Endothelial cell of umbilical vein (primary cell): Measurements from ENCODE around the gene IRF2BP1. TPM values are rescaled to one million over a fixed set of nuclear protein-coding genes. Genes with fewer than 3 reads are reported as not detected.
"Not testable (repeated sequence)": the region's sequence is repeated elsewhere in the genome, so short reads cannot be mapped to it uniquely, and the experiment has no call there.

Source experiments
- BruUV-seq: library from RNA; stranded (reverse); fragments of 400-500 nt; replicated peaks from 2 replicates; lab custom pipeline; 2021; lab: Mats Ljungman, UMichigan
- CTCF ChIA-PET: fragments of 300-600, 350-600 bp; sonication (Branson Sonifier 250); formaldehyde crosslinking; loops from one replicate; lab custom pipeline; 2021; ENCODE audit warnings: antibody characterized with exemption, inconsistent platforms; lab: Charles Lee
- POLR2A ChIA-PET: fragments of 300-600, 350-600 bp; sonication (Branson Sonifier 250); formaldehyde crosslinking; loops from one replicate; lab custom pipeline; 2021; ENCODE audit warnings: antibody characterized with exemption, inconsistent platforms; lab: Charles Lee
- DNase-seq: peaks from one replicate; pipeline ENCODE4 v3.0.0-alpha.2; 2011; ENCODE audit warnings: low read depth, low spot score
- FAIRE-seq: peaks from 2 replicates; lab custom pipeline; 2011; peaks lifted over from hg19 to GRCh38; lab: Jason Lieb, UNC
- H2AFZ ChIP-seq: 2 replicates; pipeline ENCODE4 v1.6.0; 2012; ENCODE audit warnings: low read depth, low read length, control low read depth, inconsistent platforms
- H3K27ac ChIP-seq: 2 replicates; pipeline ENCODE4 v1.5.1; 2011; ENCODE audit warnings: low read depth, mild to moderate bottlenecking, control low read depth, low read length, moderate library complexity; ENCODE audit not compliant: insufficient read depth
- H3K27me3 ChIP-seq, 2 experiments: 2 replicates each; pipeline versions ENCODE4 v1.6.0 to v1.6.1; 2011; ENCODE audit warnings: low read length in 2 of 2, mixed read lengths in 1 of 2; ENCODE audit not compliant: control insufficient read depth in 2 of 2, insufficient read depth in 2 of 2
- H3K36me3 ChIP-seq, 2 experiments: 2 replicates in 1 of 2; 3 replicates in 1 of 2; pipeline ENCODE4 v1.5.1; 2011; ENCODE audit warnings: low read length in 2 of 2, mild to moderate bottlenecking in 1 of 2, moderate library complexity in 1 of 2; ENCODE audit not compliant: control insufficient read depth in 2 of 2, insufficient read depth in 2 of 2; ENCODE audit errors: extremely low read depth in 1 of 2
- H3K4me1 ChIP-seq: 3 replicates; pipeline ENCODE4 v1.5.1; 2011; ENCODE audit warnings: mild to moderate bottlenecking, low read length; ENCODE audit not compliant: control insufficient read depth, insufficient read depth; ENCODE audit errors: extremely low read depth
- H3K4me2 ChIP-seq: 2 replicates; pipeline ENCODE4 v1.6.1; 2011; ENCODE audit warnings: low read length, control low read depth, mixed read lengths; ENCODE audit not compliant: insufficient read depth
- H3K4me3 ChIP-seq, 3 experiments: fragments of 200-600 bp in 1 of 3; sonication (generic), shearing (Covaris generic) in 1 of 3; replicated peaks in 1 of 3; 2 replicates each; pipeline ENCODE4 v1.5.1; 2011 to 2016; ENCODE audit warnings: control low read depth in 3 of 3, low read length in 3 of 3, mild to moderate bottlenecking in 2 of 3, inconsistent platforms in 1 of 3, low read depth in 1 of 3, moderate library complexity in 1 of 3; ENCODE audit not compliant: insufficient read depth in 1 of 3
- H3K79me2 ChIP-seq: 2 replicates; pipeline ENCODE4 v1.6.0; 2012; ENCODE audit warnings: low read length, inconsistent platforms; ENCODE audit not compliant: control insufficient read depth, insufficient read depth
- H3K9ac ChIP-seq: replicated peaks from 2 replicates; pipeline ENCODE3; 2011; ENCODE audit warnings: low read length, control low read depth; ENCODE audit not compliant: insufficient read depth; ENCODE audit errors: extremely low read depth
- H3K9me1 ChIP-seq: replicated peaks from 3 replicates; pipeline ENCODE4 v1.6.0; 2011; ENCODE audit warnings: mild to moderate bottlenecking, low read length; ENCODE audit not compliant: control insufficient read depth, insufficient read depth; ENCODE audit errors: extremely low read depth
- H3K9me3 ChIP-seq: replicated peaks from 2 replicates; pipeline ENCODE4 v1.5.1; 2012; ENCODE audit warnings: low read length, inconsistent platforms; ENCODE audit not compliant: control insufficient read depth, insufficient read depth
- H4K20me1 ChIP-seq: replicated peaks from 2 replicates; pipeline ENCODE3; 2011; ENCODE audit warnings: mild to moderate bottlenecking, low read length; ENCODE audit not compliant: control insufficient read depth, insufficient read depth; ENCODE audit errors: extremely low read depth
- EZH2 ChIP-seq: IDR thresholded peaks from 2 replicates; pipeline ENCODE4 v1.6.1; 2012; ENCODE audit warnings: borderline replicate concordance, low read depth, mild to moderate bottlenecking, moderate library complexity, low read length, inconsistent platforms; ENCODE audit not compliant: severe bottlenecking
- FOS ChIP-seq: IDR thresholded peaks from 2 replicates; pipeline ENCODE4 v1.6.1; 2011; ENCODE audit warnings: mild to moderate bottlenecking, low read length, moderate library complexity, borderline replicate concordance; ENCODE audit not compliant: insufficient read depth
- dilution Hi-C: fragments of 300-500 bp; cut with MboI; formaldehyde crosslinking; loops from one replicate; pipeline ENCODE4 v1.15.0; 2019; ENCODE audit warnings: low sequenced_read_pairs; ENCODE audit not compliant: extremely low pct_ligation_motif_present
- intact Hi-C: fragments of 100-400 bp; cut with micrococcal nuclease; formaldehyde crosslinking; loops from one replicate; pipeline ENCODE4 v1.10.0; 2022
- polyA plus RNA-seq, 4 experiments: library from polyadenylated mRNA; depleted of rRNA in 3 of 4; stranded (reverse) in 3 of 4; unstranded in 1 of 4; fragments of >200 nt; gene quantifications; 2 replicates each; pipeline versions ENCODE4 v1.2.1 to v1.2.3, GENCODE V29; 2011 to 2012; ENCODE audit warnings: missing spikeins in 1 of 4
- total RNA-seq: library from RNA; stranded (reverse); gene quantifications from 2 replicates; pipeline ENCODE4 v1.2.3, GENCODE V29; 2021

Gene IRF2BP1
- total and polyA plus RNA-seq, 2 donors (not counting 3 experiments of a cell fraction or from before 2014, with no cell fraction given), result 12.3 to 17.5 TPM

DNA sequence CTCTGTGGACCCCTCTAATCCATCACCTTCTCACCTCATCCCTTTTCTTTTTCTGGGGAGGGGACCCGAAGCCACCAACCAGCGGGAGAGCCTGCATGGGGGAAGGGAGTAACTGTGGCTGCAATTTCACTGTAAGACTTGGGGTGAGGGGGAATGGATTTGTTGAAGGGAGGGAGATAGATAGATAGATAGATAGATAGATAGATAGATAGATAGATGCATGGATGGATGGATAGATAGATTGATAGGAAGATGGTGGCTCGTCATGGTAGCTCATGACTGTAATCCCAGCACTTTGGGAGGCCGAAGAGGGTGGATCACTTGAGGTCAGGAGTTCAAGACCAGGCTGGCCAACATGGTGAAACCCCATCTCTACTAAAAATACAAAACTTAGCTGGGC is 18.7 kb downstream of the IRF2BP1 start:
- BruUV-seq, H3K4me1 ChIP-seq, intact Hi-C loops, FAIRE-seq, dilution Hi-C loops, H3K79me2 ChIP-seq, H3K9me1 ChIP-seq, H3K9me3 ChIP-seq, H3K4me2 ChIP-seq, H3K36me3 ChIP-seq, H2AFZ ChIP-seq, H3K9ac ChIP-seq, H4K20me1 ChIP-seq, H3K4me3 ChIP-seq, H3K27ac ChIP-seq, DNase-seq, POLR2A ChIA-PET: not testable (repeated sequence)
- H3K27me3 ChIP-seq, result peaks cover 22 to 23% of the 10 kb centered on the region in 2 experiments
- CTCF ChIA-PET, result interaction anchor here (1.4 to 1.5 kb wide), 2 partner anchors 12 to 50 kb away, joined by 3 to 5 read pairs; no protein-coding TSS in a partner anchor

DNA sequence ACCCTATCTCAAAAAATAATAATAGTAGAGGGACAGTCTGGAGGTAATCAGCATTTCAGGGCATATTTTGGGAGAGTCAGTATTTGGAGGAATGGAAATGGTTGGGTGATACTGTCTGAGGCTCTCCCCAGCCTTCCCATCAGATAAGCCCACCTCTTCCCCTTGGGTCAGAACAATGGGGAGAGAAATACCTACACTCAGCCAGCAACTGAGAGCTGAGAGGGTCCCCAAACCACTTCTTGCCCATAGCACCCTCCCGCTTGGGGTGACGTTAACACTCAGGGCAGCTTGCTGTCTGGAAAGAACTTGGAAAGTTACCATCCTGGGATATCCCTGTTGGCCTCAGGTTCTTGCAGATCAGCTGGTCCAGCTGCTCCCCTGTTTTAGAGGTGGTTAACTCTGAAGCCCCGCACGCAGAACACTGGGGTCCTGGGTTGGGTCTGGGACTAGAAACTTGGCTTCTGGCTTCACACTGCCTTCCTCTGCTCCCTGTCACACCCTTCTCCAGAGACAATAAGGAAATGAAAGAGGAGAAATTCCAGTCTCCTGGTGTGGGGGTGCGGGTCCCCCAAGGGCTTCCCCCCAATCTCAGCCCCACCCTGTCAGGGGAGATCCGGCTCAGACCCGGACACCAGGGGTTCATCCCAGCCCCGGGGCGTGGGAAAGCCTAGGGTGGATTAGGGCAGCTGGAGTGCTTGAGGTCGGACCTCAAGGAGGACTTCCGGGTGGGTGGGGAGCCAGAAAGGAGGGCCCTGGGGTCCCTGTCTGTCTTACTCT is 19.4 kb downstream of the IRF2BP1 start:
- TF ChIP-seq FOS (no peak), EZH2 (peak; percentile 47)
- intact Hi-C loops, result no loop called here
- no peak overlapping the region for H3K27ac ChIP-seq
- H3K9me1 ChIP-seq, result no peaks in the 10 kb centered on the region
- no peak overlapping the region for H3K4me3 ChIP-seq
- dilution Hi-C loops, result no loop called here
- CTCF ChIA-PET, result interaction anchor here (1.0 to 1.4 kb wide), 2 partner anchors 13 to 50 kb away, joined by 3 to 4 read pairs; no protein-coding TSS in a partner anchor
- FAIRE-seq (no peak), DNase-seq (no peak)
- no TSS peak for BruUV-seq
- H3K9ac ChIP-seq, result no peak overlapping the region
- H3K36me3 ChIP-seq, result no peaks in the 10 kb centered on the region
- no peaks in the 10 kb centered on the region for H3K9me3 ChIP-seq
- no peaks in the 10 kb centered on the region for H4K20me1 ChIP-seq
- H3K4me2 ChIP-seq, result no peak overlapping the region
- POLR2A ChIA-PET, result no interaction called here
- H3K4me1 ChIP-seq, result peaks cover 4% of the 10 kb centered on the region
- H3K27me3 ChIP-seq, result peaks cover 22 to 23% of the 10 kb centered on the region in 2 experiments
- H3K79me2 ChIP-seq, result peaks cover 11% of the 10 kb centered on the region
- no peak overlapping the region for H2AFZ ChIP-seq
